Activated CD4-positive, alpha-beta T cell treated with anti-CD3 and anti-CD28 coated beads, Interleukin-2, amount 50 U/mL, for 4 hours (primary cell): ENCODE results near the gene TOR4A.
"Not testable (repeated sequence)": the region's sequence is repeated elsewhere in the genome, so short reads cannot be mapped to it uniquely, and the experiment has no call there.

Source experiments
- DNase-seq, 2 experiments: peaks; one replicate each; pipeline ENCODE4 v3.0.0-alpha.2; 2020

The TOR4A gene

DNA sequence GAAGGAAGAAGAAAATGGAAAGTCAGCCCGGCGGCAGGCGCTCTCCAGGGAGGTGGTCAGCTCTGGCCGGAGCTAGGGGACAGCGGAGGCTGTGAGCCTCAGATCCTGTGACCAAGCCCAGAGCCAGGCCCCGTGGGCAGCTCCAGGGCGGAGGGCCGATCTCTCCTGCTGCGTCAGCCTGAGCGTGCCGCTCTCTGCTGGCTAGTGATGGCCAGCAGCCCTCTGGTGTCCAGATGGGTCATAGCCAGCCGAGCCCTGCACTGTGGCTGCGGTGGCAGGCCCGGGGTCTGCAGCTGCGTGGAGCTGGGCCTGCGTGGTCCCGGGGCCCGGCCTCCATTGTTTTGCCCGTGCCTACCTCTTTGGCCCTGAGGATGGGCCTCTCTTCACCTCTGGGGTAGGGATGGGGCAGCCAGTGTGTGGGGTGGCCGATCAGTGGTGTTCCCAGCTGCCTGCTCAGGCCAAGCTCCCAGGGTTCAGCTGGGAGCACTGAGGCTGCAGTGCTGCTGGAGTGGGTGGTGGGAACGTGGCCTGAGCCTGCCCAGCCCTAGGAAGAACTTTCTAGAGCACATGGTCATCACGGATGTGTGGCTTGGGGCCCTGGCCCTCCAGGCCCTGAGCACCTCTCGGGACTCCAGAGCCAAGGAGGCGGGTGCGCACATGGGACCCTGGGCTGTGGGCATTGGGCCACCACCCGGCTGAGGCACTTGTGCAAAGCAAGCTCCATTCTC lies 41.6 kb downstream of the TOR4A start:
- DNase-seq = no peak

DNA sequence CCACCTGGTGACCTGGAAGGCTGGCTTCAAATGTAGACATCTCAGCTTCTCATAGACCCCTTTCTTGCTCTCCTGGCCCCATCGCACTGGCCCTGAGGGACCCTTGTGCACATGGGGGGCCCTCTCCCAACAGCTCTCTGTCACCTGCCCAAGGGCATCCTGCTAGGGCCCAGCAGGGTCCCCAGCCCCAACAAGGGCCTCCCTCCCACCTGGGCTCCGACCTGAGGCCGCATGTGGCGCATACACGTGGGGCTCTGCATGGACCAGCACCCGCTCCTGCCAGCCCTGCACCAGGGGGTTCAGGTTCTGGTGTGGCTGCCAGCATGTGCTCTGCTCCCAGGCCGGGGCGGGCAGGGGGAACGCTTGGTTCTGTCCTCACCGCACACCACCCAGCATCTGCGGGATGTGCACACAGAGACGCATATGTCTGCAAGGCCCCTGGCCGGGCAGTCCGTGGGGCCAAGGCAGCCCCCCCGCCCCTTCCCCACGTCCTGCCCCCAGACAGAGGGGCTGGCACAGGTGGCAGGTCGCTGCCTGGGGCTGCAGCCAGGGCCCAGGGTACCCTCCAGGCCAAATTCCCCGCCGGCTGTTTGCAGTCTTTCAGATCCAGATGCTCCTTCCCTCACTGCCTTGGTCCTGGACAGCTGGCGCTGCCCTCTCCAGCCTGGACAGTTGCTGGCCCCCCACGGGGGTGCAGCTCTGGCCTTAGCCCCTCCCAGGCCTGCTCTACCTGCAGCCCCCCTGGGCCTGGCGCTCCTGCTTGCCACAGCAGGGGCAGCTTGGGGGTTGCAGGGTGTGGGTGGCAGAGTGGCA lies 42.4 kb downstream of the TOR4A start:
- DNase-seq = no peak

DNA sequence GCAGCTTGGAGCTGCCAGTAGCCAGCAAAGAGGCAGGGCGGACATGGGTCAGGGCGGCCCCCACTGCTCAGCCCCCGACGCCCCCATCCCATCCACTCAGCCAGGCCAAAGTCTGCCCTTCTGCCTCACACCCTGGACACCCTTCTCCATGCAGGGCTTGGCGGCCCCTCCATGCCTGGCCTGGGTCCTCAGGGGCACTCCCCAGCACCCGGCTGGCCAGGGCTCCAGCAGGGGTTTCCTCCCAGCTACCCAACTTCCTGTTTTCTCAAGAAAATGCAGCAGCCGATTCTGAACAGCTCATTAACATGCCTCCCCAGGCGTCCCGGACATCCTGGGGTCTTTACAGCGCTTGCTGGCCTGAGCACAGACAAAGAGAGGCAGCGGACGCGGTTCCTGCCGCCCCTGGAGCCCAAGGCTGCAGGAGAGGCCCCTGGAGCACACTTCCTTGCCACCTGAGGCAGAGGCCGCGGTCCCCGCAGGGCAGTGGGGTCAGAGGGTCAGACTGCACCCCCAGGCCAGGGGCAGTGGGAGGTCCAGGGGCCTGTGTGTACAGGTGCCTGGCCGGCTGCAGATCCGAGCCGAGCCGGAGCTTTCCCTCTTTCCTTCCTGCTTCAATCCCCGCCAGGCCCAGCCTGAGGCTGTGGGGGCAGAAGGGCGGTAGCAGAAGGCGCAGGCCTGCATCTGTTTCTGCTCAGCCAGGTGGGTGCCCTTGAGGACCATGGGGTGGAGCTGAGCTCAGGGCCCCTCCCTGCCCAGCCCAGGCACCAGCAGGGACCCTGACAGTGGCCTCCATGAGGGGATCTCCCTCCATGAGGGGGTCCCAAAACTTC lies 43.2 kb downstream of the TOR4A start:
- no peak for DNase-seq

DNA sequence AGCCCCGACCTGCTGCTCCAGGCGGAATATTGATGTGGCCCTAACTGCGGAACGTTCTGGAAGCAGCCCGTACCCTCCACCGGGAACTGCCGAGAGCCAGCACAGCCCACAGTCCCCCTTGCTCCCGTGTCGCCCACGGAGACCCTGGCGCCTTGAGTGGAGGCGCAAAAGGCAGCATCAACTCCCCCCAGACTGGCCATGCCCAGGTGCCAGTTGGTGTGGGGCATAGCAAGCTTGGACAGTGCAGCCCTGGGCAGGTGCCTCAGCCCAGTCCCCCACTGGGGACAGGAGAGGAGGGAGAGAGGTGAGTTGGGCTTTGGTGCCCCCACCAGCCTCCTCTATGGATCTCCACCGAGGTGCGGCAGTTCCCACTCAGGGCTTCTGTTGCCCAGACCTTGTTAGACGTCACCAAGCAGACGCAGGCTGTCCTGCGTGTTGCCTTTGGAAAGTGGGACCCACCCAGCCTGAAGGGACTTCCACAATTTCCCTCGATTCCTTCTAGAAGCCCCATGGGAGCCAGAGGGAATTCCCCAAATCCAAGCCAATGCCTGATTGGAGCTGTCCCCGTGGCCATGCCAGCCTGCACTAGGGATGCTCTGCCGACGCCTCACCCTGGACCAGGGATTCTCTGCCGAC lies 44.3 kb downstream of the TOR4A start:
- no peak for DNase-seq

DNA sequence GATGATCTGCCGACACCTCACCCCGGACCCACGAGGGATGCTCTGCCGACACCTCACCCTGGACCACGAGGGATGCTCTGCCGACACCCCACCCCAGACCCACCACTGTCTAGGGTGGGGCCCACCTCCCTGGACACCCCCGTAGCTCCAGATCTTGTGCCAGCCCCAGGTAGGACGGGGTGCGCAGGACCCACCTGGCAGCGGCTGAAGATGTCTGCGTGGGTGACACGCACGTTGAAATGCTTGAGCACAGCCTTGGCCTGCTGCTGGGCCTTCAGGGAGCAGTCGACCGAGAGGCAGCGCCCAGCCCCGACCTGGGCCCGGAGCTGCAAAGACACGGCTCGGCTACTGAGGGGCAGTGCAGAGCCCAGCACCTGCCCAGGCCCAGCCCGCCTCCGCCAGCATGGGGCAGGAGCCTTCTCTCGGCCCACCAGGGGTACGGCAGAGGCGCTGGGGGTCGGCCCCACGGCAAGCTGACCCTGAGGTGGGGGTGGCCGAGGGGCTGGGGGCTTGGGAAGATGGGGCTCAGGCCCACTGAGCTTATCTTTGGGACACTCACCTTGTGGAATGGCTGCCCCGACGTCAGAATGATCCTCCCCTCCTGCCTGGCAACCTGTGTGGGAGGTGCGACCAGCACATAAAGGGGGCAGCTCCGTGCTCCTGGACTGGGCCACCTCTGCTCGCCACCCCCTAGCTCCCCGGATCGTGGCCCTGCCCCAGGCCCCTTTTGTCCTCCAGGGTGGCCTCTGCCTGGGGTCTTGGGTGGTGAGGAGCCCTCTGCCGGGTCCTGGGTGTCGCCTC lies 46.2 kb downstream of the TOR4A start:
- no peak for DNase-seq

DNA sequence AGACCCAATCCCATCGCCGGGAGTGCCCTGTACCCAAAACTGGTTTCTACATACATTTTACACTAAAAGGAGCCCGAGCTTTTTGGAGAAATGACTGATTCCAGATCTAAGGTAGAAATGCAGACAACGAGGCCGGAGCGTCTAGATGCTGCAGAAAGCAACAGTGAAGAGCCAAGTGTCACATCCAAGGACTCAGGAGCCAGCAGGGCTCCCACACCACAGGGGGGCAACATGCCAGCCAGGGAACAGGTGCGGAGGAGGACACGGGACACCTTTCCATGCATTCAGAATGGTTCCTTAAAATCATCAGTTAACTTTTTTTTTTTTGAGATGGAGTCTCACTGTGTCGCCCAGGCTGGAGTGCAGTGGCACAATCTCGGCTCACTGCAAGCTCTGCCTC lies 47.6 kb downstream of the TOR4A start:
- DNase-seq = no peak

DNA sequence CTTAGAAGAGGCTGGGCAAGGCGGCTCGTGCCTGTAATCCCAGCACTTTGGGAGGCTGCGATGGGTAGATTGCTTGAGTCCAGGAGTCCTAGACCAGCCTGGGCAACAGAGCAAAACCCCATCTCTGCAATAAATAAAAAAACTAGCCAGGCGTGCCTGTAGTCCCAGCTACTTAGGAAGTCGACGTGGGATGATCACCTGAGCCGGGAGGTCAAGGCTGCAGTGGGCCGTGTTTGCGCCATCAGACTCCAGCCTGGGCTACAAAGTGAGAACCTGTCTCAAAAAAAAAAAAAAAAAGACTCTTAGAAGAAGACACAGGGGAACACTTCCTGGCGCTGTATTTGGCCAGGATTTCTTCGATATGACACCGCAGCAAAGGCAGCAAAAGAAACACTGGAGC lies 48.3 kb downstream of the TOR4A start:
- DNase-seq = no peak

DNA sequence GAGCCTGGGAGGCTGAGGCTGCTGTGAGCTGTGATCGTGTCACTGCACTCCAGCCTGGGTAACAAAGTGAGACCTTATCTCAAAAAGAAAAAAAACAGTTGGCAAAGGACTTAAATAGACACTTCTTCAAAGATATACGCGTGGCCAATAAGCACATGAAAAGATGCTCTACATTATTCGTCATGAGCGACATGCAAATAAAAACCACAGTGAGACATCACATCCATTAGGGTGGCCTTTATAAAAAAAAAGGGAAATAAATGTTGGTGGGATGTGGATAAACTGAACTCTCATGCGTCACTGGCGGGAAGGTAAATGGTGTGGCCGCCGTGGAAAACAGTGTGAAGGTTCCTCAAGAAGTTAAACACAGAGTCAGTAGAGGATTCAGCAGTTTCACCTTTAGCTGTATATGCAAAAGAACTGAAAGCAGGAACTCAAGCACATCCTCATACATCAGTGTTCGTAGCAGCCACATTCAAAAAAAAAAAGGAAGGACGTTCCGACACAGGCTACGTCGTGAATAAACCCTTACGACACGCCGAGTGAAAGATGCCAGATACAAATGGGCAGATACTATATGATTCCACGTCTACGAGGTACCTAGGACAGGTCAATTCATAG lies 49.0 kb downstream of the TOR4A start:
- no peak for DNase-seq

DNA sequence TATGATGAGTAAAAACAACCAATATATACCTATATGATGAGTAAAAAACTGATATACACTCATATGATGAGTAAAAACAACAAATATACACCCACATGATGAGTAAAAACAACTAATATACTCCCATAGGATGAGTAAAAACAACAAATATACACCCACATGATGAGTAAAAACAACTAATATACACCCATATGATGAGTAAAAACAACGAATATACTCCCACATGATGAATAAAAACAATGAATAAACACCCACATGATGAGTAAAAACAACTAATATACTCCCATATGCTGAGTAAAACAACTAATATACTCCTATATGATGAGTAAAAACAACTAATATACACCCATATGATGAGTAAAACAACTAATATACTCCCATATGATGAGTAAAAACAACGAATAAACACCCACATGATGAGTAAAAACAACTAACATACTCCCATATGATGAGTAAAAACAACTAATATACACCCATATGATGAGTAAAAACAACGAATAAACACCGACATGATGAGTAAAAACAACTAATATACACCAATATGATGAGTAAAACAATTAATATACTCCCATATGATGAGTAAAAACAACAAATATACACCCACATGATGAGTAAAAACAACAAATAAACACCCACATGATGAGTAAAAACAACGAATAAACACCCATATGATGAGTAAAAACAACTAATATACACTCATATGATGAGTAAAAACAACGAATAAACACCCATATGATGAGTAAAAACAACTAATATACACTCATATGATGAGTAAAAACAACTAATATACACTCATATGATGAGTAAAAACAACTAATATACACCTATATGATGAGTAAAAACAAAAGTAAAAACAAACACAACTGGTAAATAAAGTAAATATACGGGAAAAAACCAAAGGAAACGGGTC lies 50.4 kb downstream of the TOR4A start:
- DNase-seq = not testable (repeated sequence)

DNA sequence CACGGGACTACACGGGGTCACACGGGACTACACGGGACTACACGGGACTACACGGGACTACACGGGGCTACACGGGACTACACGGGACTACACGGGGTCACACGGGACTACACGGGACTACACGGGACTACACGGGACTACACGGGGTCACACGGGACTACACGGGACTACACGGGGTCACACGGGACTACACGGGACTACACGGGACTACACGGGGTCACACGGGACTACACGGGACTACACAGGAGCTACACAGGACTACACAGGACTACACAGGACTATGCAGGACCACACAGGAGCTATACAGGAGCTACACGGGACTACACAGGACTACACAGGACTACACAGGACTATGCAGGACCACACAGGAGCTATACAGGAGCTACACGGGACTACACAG lies 52.1 kb downstream of the TOR4A start:
- DNase-seq = not testable (repeated sequence)

DNA sequence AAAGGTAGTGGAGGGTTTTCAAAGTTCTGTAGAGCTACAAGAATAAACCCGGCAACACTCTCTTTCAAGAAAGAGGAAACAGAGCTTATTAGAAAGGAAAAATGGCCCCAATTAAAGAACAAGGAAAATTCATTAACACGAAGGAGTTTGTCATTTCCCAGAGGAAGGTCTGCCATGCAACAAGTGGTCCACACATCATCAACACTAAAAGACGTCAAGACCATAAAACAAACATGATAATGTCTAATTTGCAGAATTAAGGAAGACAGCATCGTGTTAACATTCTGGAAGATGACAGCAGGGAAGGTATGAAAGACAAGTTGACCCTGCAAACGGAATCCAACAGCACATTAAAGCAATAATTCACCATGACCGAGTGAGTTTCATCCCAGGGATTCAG lies 53.2 kb downstream of the TOR4A start:
- no peak for DNase-seq

DNA sequence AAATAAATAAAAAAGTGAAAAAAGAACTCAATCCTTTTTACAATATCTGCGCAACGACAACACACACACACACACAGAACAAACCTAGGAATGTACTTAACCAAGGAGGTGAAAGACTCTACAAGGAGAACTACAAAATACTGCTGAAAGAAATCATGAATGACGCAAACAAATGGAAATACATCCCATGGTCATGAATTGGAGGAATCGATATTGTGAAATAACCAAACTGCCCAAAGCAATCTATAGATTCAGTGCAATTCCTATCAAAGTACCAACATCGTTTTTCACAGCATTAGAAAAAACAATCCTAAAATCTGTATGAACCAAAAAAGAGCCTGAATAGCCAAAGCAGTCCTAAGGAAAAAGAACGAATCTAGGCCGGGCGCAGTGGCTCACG lies 54.4 kb downstream of the TOR4A start:
- no peak for DNase-seq
